ENCODE measurements around the gene RBM7.

RBM7 gene

GRCh38 chr11:114400216-114400914, at the start of gene RBM7, which contains the start of gene C11orf71:
Gene RBM7, plus strand, starts transcription at chr11:114400666. Its CDS starts 6 bp downstream, at chr11:114400672.
Gene C11orf71, minus strand, starts transcription at chr11:114400511. Its CDS starts 180 bp downstream, at chr11:114400331.
- DNase-seq, result peak; percentile 54 to 97 (median 92)

DNA sequence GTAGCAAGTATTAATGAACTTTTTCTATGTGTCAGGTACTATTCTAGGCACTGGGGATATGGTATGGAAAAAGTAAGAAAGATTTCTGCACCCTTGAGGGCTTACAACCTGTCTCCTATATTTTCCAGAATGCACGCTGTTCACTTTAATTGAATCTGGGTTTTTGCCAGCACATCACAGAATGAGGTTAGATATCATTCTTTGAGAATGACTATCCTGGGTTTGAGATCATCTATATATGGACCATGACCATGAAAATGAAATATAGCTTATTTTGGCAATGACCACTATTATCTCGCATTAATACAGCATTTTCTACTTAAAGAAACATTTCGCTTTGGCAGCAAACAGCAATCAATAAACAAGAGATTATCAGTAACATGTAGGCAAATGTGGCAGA, 47.0 kb upstream of the RBM7 start:
- no peak for DNase-seq

DNA sequence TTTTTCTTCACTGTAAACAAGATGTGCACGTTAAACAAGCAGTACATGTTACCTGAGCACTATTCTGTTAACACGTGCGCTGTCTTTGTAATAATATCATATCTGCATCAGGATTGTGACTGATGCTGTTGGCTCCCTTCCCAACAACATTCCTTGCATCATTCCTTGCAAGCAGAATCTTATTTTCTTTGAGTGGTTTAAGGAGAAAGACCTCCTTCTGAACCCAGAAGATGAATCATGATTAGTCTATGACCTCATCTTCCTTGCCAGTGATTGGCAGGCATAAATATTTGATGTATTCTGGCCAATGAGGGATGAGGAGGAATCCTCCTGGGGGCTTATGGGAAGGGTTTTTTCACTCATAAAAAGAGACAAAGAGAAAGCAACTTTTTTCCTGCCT, 46.4 kb upstream of the RBM7 start:
- DNase-seq, result no peak

DNA sequence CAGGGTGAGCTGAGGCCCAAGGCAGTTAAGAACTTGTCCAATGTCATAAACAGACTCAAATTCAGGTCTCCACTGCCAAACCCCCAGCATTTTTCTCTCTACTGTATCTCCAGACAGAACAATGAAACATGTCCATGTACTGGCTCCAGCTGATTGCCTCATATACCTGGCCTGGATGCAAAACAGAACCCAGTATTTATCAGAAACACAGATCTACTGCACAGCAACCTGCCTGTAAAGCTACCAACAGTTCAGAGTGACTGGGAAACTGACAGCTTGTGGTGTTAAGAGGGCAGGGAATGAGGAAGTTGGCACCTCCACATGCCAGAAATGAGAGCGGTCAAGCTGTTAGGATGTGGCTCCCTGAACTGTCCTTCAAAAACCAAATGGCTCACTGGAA, 41.8 kb upstream of the RBM7 start:
- peak in 1 of 14 donors; percentile 88 for DNase-seq

DNA sequence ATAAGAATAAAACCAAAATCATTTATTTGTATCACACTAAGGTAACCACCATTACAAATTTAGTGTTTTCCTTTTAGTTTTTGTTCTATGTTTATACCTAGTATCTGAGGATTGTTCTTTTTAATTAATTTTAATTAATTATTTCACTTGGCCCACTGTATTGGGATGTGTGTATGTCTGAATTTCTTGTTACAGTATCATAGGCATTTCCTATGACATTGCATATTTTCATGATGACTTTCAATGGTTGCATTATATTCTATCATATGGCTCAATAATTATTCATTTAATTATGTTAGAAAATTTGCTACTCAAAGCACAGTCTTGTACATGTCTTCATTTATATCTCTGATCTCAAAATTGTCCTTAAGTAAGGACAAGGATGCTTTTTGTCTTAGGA, 41.1 kb upstream of the RBM7 start:
- no peak for DNase-seq

DNA sequence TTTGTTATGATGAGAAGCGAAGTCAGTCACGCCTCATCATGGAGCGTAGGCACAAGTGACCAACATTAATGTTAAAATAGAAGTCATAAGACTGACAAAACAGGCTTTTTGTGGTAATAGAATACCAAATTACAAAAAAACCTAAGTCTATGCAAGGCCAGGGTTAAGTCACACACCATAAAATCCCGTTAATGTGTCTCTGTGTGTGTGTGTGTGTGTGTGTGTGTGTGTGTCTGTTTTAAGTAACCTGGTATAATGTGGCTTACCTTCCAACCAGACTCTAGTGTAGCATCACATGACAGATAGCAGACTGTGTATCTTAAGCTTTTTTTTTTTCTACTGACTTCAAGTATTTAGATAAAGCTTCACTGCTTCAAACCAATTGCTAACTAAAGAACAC, 38.1 kb upstream of the RBM7 start:
- DNase-seq, result no peak

- DNase-seq, result no peak
Measured at GRCh38 chr11:114362958-114363357, 37.5 kb upstream of the RBM7 start.

DNA sequence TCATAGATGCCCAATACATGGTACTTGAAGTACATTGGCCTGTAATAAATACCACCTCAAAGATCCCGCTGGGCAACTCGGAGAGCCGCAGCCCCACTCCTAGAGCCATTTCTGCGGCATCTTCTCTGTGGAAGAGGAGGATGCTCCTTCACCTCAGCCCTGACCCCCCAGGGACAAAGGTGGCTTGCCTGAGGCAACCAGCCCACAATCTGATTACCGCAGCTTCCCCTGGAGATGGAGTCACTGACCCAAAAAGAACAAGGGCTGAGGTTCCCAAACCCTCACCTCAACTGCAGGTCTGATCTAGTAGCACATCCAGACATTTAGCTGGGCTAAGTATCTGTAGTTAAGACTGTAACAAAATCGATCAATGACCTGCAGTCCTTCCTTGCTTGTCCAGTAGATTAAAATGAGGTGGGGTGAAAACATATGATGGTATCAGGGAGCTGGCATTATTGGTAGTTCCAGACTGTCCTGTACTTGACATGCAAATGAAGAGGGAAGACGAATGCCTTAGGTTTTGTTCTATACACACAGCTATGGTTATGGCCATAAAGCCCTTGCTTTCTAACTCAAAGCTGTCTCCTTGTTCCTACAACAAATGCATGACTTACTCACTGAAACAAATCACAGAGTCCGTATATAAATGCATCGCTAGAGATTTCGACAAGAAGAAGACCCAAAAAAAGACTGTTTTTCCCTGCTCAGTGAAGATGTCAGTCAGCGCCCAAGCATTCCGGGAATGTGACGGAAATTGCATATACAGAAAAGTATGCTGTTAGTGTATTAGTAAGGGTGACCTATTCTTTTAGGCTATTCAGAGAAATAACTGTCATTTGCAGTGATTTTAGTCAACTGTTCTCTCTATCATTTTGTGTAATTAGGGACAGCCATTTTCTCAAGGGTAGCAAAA, 33.9 kb upstream of the RBM7 start:
- no peak for DNase-seq

- DNase-seq, result no peak
Measured at GRCh38 chr11:114367244-114367957, 33.1 kb upstream of the RBM7 start.

GRCh38 chr11:114368918-114369680, 31.4 kb upstream of the RBM7 start:
- no peak for DNase-seq

GRCh38 chr11:114375052-114375451, 25.4 kb upstream of the RBM7 start:
- no peak for DNase-seq

- DNase-seq, result no peak
Measured at GRCh38 chr11:114377612-114378267, 22.7 kb upstream of the RBM7 start.

GRCh38 chr11:114379394-114380069, 20.9 kb upstream of the RBM7 start:
- no peak for DNase-seq

DNA sequence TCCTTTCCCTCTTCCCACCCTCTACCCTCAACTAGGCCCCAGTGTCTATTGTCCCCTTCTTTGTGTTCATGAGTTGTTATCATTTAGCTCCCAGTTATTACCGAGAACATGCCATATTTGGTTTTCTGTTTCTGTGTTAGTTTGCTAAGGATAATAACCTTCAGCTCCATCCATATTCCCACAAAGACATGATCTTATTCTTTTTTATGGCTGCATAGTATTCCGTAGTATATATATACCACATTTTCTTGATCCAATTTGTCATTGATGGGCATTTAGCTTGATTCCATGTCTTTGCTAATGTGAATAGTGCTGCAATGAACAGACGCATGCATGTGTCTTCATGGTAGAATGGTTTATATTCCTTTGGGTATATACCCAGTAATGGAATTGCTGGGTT, 18.0 kb upstream of the RBM7 start:
- no peak for DNase-seq

DNA sequence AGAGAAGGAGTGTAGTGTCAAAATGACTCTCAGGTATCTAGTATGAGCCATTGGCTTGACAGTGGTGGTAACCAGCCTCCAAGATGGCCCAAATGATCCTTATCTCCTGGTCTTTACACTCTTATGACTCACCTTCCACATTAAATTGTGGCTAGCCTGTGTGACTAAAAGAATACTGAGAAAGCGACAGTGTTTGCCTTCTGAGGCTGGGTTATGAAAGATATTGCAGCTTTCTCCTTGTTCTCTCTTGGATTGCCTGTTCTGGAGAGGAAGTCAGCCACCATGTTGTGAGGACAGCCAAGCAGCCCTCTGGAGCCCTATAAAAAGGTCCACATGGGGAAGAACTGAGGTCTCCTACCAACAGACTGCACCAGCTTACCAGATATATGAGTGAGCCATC, 16.0 kb upstream of the RBM7 start:
- no peak for DNase-seq

DNA sequence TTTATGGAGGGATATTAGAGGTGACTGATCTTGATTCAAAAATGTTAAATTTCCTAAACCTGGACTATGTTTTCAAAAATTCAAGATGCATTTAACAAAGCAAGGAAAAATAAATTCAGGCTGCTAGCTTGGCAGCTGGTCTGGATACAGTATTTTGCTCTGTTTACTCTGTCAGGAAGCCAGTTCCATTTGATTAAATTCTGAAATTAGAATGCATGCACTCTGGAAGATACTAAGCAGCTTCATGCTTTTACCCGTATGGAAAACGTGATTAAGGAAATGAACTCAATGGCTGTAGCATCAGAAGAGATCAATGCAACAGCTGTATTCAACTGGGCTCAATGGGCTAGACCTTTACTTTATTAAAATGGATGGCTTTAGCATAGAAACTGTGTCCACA, 14.3 kb upstream of the RBM7 start:
- no peak for DNase-seq

DNA sequence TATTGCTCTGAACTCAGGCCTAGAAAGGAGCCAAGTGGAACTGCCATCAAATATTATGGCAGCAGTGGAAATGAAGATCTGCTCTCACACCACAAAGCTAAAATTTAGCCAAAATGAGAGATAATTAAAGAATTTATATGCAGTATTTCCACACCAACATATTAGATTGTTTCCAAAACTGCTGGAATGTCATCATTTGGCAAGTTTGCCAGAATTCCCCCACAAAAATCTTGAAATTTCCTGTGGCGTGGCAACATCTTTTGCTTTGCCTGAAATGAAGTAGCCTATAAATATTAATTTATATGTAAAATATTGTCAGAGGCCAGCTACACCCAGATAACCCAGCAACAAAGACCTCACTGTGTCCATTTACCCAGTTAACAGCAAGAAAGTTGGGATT, 13.9 kb upstream of the RBM7 start:
- DNase-seq, result no peak

DNA sequence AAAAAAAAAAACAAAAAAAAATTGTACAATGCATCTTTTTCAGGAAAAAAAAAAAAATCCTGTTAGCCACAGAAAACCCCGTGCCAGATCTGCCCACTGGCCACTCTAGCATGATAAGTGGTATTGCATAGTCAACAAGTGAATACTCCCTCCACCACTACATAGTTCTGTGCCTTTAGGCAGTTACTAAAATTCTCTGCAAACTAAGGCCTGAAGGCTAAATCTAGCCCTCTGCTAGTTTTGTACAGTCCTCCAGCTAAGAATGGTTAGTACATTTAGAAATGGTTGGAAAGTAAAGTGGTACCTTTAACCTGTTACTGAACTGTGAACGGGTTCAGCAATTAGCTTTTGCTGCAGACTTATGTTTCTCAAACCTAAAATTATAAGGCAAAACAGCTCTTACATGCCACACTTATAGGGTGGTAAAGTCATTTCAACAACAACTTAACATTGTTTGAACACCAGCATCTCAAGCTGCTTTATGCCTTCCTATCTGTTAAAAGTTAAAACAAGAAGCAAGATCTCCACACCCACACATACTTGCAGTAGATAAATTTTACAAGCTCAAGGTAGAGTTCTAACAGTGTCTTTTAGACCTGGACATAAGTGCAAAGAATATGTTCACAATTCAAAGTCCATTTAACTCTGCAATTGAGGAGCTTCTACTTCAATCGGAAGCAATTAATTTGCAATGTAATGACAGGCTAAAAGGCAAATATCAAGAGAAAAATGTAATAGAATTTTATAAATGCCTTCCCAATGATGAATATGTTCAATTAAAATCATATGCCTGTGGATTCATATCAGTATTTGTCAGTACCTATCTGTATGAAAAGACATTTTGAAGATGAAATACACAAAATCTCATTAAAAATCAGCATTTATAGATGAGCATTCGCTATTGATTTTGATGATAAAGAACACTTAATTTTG, 7.5 kb upstream of the RBM7 start:
- DNase-seq, result no peak

DNA sequence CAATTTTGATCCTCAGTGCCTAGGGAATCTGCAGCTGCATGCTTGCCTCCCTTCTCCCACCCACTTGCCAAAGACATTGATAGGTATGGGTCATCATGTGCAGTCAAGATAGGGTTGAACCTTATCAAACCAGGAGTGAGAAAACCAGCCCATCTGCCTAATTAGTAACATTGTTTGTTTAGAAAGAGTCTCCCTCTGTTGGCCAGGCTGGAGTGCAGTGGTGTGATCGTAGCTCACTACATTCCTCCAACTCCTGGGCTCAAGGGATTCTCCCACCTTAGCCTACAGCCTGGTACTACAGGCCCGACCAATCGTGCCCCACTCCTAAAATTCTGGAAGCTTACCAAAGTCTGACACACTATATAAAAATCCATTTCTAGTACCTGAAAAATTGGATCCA, 4.7 kb upstream of the RBM7 start:
- DNase-seq, result no peak

DNA sequence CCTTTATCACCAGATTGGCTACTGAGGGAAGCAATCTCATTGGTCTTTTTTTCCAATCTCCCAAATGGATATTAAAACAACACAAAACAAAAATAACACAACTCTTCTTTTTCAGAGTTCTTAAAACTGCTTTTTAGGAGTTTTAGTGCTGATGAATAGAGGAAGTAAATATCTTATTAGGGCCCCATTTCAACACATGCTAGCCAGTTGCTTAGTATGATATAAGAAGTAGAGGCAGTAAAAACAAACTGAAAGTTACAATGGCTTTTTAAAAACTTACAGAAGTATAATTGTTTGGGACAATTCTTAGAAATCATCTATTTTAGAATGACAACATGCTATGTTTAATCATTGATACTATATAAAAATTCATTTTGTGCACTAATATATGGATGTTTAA, 3.5 kb upstream of the RBM7 start:
- DNase-seq, result no peak

Data from C1 segment of cervical spinal cord (tissue), 14 donors.